Measurements from ENCODE around the gene MAPK7.

The MAPK7 gene

GRCh38 chr17:19359151-19359550 is 19.1 kb upstream of the MAPK7 start:
- no peak overlapping the region for H3K4me3 ChIP-seq (ENCODE audit: low read depth in 1 of 2, low read length in 1 of 2)
- H3K27me3 ChIP-seq: peaks cover 27% of the 10 kb centered on the region
- no peaks in the 10 kb centered on the region for H3K36me3 ChIP-seq
- H3K27ac ChIP-seq: no peak overlapping the region
- no peak for TF ChIP-seq CTCF (IDR thresholded peaks at IDR 0.05)
- H3K4me1 ChIP-seq (ENCODE audit: control insufficient read depth in 1 of 2, insufficient read depth in 1 of 2, low read depth in 1 of 2, low read length in 1 of 2): peaks cover 7 to 15% of the 10 kb centered on the region in 2 experiments
- H3K9me3 ChIP-seq: no peaks in the 10 kb centered on the region

- Histone ChIP-seq H3K27me3 (peaks cover 27% of the 10 kb centered on the region), H3K9me3 (no peaks in the 10 kb centered on the region), H3K36me3 (no peaks in the 10 kb centered on the region), H3K4me3 (ENCODE audit: low read depth in 1 of 2, low read length in 1 of 2) (no peak overlapping the region), H3K4me1 (ENCODE audit: control insufficient read depth in 1 of 2, insufficient read depth in 1 of 2, low read depth in 1 of 2, low read length in 1 of 2) (peaks cover 7 to 15% of the 10 kb centered on the region in 2 experiments), H3K27ac (no peak overlapping the region)
- no peak for TF ChIP-seq CTCF (IDR thresholded peaks at IDR 0.05)
These were observed 18.4 kb upstream of the MAPK7 start for GRCh38 chr17:19359856-19360255.

- peaks cover 27% of the 10 kb centered on the region for H3K27me3 ChIP-seq
- no peak overlapping the region for H3K4me3 ChIP-seq (ENCODE audit: low read depth in 1 of 2, low read length in 1 of 2)
- H3K27ac ChIP-seq: no peak overlapping the region
- no peaks in the 10 kb centered on the region for H3K9me3 ChIP-seq
- no peak for TF ChIP-seq CTCF (IDR thresholded peaks at IDR 0.05)
- peaks cover 7 to 15% of the 10 kb centered on the region in 2 experiments for H3K4me1 ChIP-seq (ENCODE audit: control insufficient read depth in 1 of 2, insufficient read depth in 1 of 2, low read depth in 1 of 2, low read length in 1 of 2)
- no peaks in the 10 kb centered on the region for H3K36me3 ChIP-seq
These were observed 17.5 kb upstream of the MAPK7 start for GRCh38 chr17:19360772-19361171.

DNA sequence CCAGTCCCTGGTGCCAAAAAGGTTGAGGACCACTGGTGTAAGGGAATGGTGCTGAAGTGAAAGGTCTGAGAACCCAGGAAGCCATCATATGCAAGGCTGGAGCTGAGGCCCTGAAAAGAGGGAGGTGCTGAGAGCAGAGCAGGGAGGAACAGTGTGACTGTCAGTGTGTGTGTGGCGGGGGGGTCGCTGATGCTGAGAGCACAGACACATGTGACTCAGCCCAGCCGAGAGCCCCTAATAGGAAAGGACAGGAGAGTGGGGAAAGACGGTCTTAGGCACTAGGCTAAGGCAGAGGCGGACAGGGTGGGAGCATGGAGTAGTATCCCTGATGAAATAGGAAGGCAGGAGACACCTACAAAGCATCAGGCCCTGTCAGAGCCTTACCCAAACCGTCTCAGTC is 17.0 kb upstream of the MAPK7 start:
- TF ChIP-seq CTCF (IDR thresholded peaks at IDR 0.05): no peak
- no peaks in the 10 kb centered on the region for H3K36me3 ChIP-seq
- no peak overlapping the region for H3K4me3 ChIP-seq (ENCODE audit: low read depth in 1 of 2, low read length in 1 of 2)
- no peaks in the 10 kb centered on the region for H3K9me3 ChIP-seq
- no peak overlapping the region for H3K27ac ChIP-seq
- peaks cover 7 to 15% of the 10 kb centered on the region in 2 experiments for H3K4me1 ChIP-seq (ENCODE audit: control insufficient read depth in 1 of 2, insufficient read depth in 1 of 2, low read depth in 1 of 2, low read length in 1 of 2)
- peaks cover 27% of the 10 kb centered on the region for H3K27me3 ChIP-seq

GRCh38 chr17:19361944-19362276 is 16.4 kb upstream of the MAPK7 start:
- no peak for TF ChIP-seq CTCF (IDR thresholded peaks at IDR 0.05)
- Histone ChIP-seq H3K27ac (no peak overlapping the region), H3K36me3 (no peaks in the 10 kb centered on the region), H3K9me3 (no peaks in the 10 kb centered on the region), H3K4me1 (ENCODE audit: control insufficient read depth in 1 of 2, insufficient read depth in 1 of 2, low read depth in 1 of 2, low read length in 1 of 2) (peaks cover 7 to 15% of the 10 kb centered on the region in 2 experiments), H3K4me3 (ENCODE audit: low read depth in 1 of 2, low read length in 1 of 2) (peak overlapping the region; percentile 83 to 92), H3K27me3 (peaks cover 27% of the 10 kb centered on the region)
